Transverse colon (tissue), 4 donors: ENCODE measurements around the gene DPP10. TPM values are rescaled to one million over a fixed set of nuclear protein-coding genes. Genes with fewer than 3 reads are reported as not detected.

Source experiments
- DNase-seq: peaks from one replicate; pipeline ENCODE4 v3.0.0-alpha.2; 2019
- H3K27ac ChIP-seq, 4 donors: fragments of 200-600 bp; sonication (generic); 2 replicates each; pipeline ENCODE4 v1.5.1; 2016 to 2018; ENCODE audit warnings: inconsistent platforms in 4 of 4
- H3K27me3 ChIP-seq: fragments of 200-600 bp; sonication (generic); 2 replicates; pipeline ENCODE4 v1.5.1; 2017; ENCODE audit warnings: inconsistent platforms
- H3K36me3 ChIP-seq, 4 donors: fragments of 200-600 bp; sonication (generic); 2 replicates each; pipeline ENCODE4 v1.5.1; 2017 to 2019; ENCODE audit warnings: inconsistent platforms in 4 of 4
- H3K4me1 ChIP-seq, 4 donors: fragments of 200-600 bp; sonication (generic); 2 replicates each; pipeline ENCODE4 v1.5.1; 2017 to 2020; ENCODE audit warnings: inconsistent platforms in 4 of 4
- H3K4me3 ChIP-seq, 4 donors: fragments of 200-600 bp; sonication (generic); 1 replicate in 1 of 4; 2 replicates in 3 of 4; pipeline versions ENCODE4 v1.5.1 to v1.6.1; 2017 to 2019; ENCODE audit warnings: inconsistent platforms in 4 of 4
- H3K9me3 ChIP-seq, 2 donors: fragments of 200-600 bp; sonication (generic); 2 replicates each; pipeline ENCODE4 v1.5.1; 2017 to 2019; ENCODE audit warnings: inconsistent platforms in 2 of 2
- EP300 ChIP-seq: sonication (generic); formaldehyde crosslinking; IDR thresholded peaks from one replicate; pipeline ENCODE4 v1.6.1; 2017; ENCODE audit warnings: antibody characterized with exemption, low read depth
- POLR2A ChIP-seq: fragments of 450-650 bp; IDR thresholded peaks from one replicate; pipeline ENCODE4 v1.6.1; 2016; ENCODE audit warnings: antibody characterized with exemption, mild to moderate bottlenecking, moderate library complexity
- POLR2AphosphoS5 ChIP-seq, 3 donors: sonication (generic); formaldehyde crosslinking; IDR thresholded peaks; one replicate each; pipeline ENCODE4 v1.6.1; 2016; ENCODE audit warnings: antibody characterized with exemption in 3 of 3
- WGBS, 2 donors: methylation state at CpG; one replicate each; pipeline ENCODE4 v1.1.5; 2018; ENCODE audit warnings: low coverage in 1 of 2; 5-methylcytosine and 5-hydroxymethylcytosine counted together
- in situ Hi-C, 4 donors: fragments of 200-750 bp; cut with MboI; loops; one replicate each; pipeline versions ENCODE4 v1.15.0 to v1.15.1; 2017; ENCODE audit warnings: low sequenced_read_pairs in 3 of 4, low pct_ligation_motif_present in 1 of 4, low pct_unique_long_range_greater_than_20kb in 1 of 4
- intact Hi-C: fragments of 100-400 bp; cut with DNase I; formaldehyde crosslinking; loops from one replicate; pipeline ENCODE4 v1.15.1; 2023; ENCODE audit warnings: low total_unique reads
- total RNA-seq, 4 donors: library from RNA; depleted of rRNA; stranded (reverse); fragments of >200 nt; gene quantifications; one replicate each; pipeline ENCODE4 v1.1.0, GENCODE V29; 2016
- TF ChIP-seq, protein P1 (sequence below), 5 experiments: fragments of 200-600 bp in 3 of 5; fragments of 450-650 bp in 2 of 5; sonication (generic) in 3 of 5; IDR thresholded peaks; 1 replicate in 2 of 5; 2 replicates in 3 of 5; pipeline ENCODE4 v1.5.1; 2016 to 2017; ENCODE audit warnings: antibody characterized with exemption in 5 of 5, inconsistent platforms in 3 of 5, mild to moderate bottlenecking in 2 of 5, moderate library complexity in 1 of 5

DPP10 gene
- total RNA-seq, 4 donors from 2014 or later, result 3.4 to 8.4 (median 7.0) TPM

DNA sequence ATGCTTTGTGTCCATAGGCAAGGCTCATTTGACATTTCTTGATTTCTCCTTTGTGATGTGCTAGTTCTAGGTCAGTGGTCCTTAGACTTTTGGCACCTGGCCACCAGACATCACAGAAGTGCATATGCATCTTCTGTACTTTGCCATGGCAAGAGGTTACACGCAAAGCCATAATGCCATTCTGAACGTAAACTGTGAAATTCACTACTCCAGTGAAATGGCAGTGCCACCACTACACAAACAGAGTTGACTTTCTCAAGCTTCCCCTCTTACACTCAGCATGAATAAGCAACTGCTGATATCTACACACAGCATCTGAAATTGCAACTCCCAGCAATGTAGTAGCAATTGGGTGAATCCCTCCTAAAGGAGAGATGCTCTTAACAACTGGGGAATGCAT lies 729.3 kb downstream of the DPP10 start:
- 85 to 89% methylated on average over 2 of the region's 2 CpGs for WGBS, 2 donors
- no peaks in the 10 kb centered on the region for H3K4me1 ChIP-seq
- DNase-seq, result no peak
- intact Hi-C loops (no loop called here), in situ Hi-C loops (no loop called here)
- no peak for TF ChIP-seq POLR2AphosphoS5 (IDR thresholded peaks at IDR 0.05)
- TF ChIP-seq EP300, result no peak
- TF ChIP-seq POLR2A, result no peak
- TF ChIP-seq, protein P1, sequence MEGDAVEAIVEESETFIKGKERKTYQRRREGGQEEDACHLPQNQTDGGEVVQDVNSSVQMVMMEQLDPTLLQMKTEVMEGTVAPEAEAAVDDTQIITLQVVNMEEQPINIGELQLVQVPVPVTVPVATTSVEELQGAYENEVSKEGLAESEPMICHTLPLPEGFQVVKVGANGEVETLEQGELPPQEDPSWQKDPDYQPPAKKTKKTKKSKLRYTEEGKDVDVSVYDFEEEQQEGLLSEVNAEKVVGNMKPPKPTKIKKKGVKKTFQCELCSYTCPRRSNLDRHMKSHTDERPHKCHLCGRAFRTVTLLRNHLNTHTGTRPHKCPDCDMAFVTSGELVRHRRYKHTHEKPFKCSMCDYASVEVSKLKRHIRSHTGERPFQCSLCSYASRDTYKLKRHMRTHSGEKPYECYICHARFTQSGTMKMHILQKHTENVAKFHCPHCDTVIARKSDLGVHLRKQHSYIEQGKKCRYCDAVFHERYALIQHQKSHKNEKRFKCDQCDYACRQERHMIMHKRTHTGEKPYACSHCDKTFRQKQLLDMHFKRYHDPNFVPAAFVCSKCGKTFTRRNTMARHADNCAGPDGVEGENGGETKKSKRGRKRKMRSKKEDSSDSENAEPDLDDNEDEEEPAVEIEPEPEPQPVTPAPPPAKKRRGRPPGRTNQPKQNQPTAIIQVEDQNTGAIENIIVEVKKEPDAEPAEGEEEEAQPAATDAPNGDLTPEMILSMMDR (IDR thresholded peaks at IDR 0.05), result no peak
- no peaks in the 10 kb centered on the region for H3K36me3 ChIP-seq
- H3K9me3 ChIP-seq, result no peaks in the 10 kb centered on the region
- H3K27me3 ChIP-seq, result no peaks in the 10 kb centered on the region
- H3K4me3 ChIP-seq, result no peak overlapping the region
- no peak overlapping the region for H3K27ac ChIP-seq

DNA sequence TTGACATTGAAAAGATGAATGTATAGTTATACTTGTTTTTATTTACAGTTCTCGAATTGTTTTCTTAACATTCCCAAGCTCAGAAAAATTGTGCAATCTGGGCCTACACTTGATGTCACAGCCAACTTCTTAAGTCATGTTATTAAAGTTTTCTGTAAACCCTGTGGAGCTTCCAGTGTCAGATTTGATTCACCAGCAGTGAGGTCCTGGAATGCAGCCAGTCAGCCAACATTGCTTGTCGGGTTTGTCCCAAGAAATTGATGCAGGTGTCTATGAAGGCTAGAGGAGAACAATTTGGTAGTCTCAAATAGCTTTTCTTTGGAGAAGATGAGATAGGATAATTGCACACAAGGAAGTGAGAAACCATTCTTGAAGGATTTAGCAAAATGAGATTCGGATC lies 732.2 kb downstream of the DPP10 start:
- TF ChIP-seq POLR2A (no peak), EP300 (no peak), POLR2AphosphoS5 (IDR thresholded peaks at IDR 0.05) (no peak)
- TF ChIP-seq, protein P1 (IDR thresholded peaks at IDR 0.05), result no peak
- in situ Hi-C loops, result no loop called here

DNA sequence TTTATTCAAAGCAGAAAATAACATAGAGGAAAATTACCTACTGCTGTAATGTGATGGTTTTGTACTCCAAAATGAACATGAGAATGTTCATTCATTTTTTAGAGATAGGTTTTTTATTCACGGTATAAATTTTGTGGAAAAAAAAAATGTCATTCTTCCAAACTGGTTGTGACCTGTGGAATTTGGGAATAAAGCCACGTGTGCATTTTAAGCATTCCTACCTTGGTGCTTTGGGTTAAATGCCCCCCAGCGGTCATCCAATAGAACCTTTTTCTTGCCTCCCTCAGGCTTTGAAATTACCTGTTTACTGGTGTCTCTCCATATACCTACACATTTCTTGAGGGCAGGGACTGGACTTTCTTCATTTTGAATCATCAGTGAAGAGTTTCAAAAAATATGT lies 740.7 kb downstream of the DPP10 start:
- Histone ChIP-seq H3K4me1 (no peaks in the 10 kb centered on the region), H3K27ac (no peak overlapping the region), H3K4me3 (no peak overlapping the region), H3K36me3 (no peaks in the 10 kb centered on the region), H3K27me3 (no peaks in the 10 kb centered on the region), H3K9me3 (no peaks in the 10 kb centered on the region)
- no peak for DNase-seq
- WGBS, 2 donors, result 67 to 80% methylated on average over 3 of the region's 3 CpGs
- intact Hi-C loops, result no loop called here
- no peak for TF ChIP-seq POLR2A
- TF ChIP-seq, protein P1 (IDR thresholded peaks at IDR 0.05), result no peak
- TF ChIP-seq EP300, result no peak
- no peak for TF ChIP-seq POLR2AphosphoS5 (IDR thresholded peaks at IDR 0.05)
- in situ Hi-C loops, result no loop called here

More for the DNA sequence above, 732.2 kb downstream of the DPP10 start:
- no peak overlapping the region for H3K4me3 ChIP-seq
- DNase-seq, result no peak
- no peak overlapping the region for H3K27ac ChIP-seq
- H3K27me3 ChIP-seq, result no peaks in the 10 kb centered on the region
- H3K4me1 ChIP-seq, result no peaks in the 10 kb centered on the region
- intact Hi-C loops, result no loop called here
- H3K9me3 ChIP-seq, result no peaks in the 10 kb centered on the region
- 48 to 54% methylated on average over 3 of the region's 3 CpGs for WGBS, 2 donors
- no peaks in the 10 kb centered on the region for H3K36me3 ChIP-seq

DNA sequence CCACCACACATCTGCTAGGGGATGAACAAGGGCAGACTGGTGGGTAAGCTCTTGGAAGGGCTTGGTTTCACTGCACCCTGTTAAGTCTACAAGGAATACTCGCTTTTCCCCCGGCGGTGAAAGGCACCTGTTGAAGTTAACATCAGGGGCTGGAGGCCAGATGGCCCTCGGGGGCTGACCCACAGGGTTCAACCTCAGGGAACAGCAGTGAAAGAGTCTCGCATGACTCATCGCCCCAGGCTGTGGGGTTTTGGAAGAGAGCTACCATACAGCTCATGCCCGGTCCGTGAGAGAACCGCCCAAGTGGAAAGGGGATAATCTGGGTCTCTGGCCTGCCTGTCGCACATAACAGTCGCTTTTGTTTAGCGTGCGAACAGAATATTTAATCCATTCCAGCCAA lies 748.0 kb downstream of the DPP10 start:
- DNase-seq, result no peak
- H3K27ac ChIP-seq, result no peak overlapping the region
- peaks cover 0 to 5% of the 10 kb centered on the region in 2 donors for H3K9me3 ChIP-seq
- H3K4me3 ChIP-seq, result no peak overlapping the region
- no peaks in the 10 kb centered on the region for H3K36me3 ChIP-seq
- no peaks in the 10 kb centered on the region for H3K27me3 ChIP-seq
- intact Hi-C loops, result no loop called here
- TF ChIP-seq, protein P1 (IDR thresholded peaks at IDR 0.05), result no peak
- no peak for TF ChIP-seq POLR2AphosphoS5 (IDR thresholded peaks at IDR 0.05)
- no peak for TF ChIP-seq EP300
- TF ChIP-seq POLR2A, result no peak
- 91 to 94% methylated on average over 9 to 13 of the region's 13 CpGs for WGBS, 2 donors
- no peaks in the 10 kb centered on the region for H3K4me1 ChIP-seq
- in situ Hi-C loops, result no loop called here
